HG02885 (cell line): ENCODE data around the gene HENMT1.
"Not testable (repeated sequence)": the region's sequence is repeated elsewhere in the genome, so short reads cannot be mapped to it uniquely, and the experiment has no call there.

Experiments
- ATAC-seq: cut with Tn5 transposase; IDR thresholded peaks from one replicate; pipeline ENCODE4 v1.9.1; 2021; ENCODE audit warnings: mild to moderate bottlenecking; ENCODE audit not compliant: unreplicated experiment, poor library complexity

The HENMT1 gene

DNA sequence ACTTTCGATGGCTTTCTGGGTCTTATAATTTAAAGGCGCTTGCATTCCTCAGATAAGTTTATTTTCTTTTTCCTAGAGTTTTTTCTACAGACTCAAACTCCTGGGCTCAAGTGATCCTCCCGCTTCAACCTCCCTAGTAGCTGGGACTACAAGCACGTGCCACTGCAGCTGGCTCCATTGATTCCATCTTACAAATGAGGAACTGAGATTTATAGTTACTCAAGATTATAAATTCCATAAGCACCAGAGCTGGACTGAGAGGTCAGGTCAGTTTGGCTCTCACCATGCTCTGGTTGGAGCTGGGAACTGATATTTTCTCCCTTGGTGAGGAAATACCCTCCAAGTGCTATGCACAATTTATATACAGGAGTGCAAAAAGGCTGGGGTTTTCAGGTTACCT is 17.8 kb upstream of the HENMT1 start:
- no peak for ATAC-seq

DNA sequence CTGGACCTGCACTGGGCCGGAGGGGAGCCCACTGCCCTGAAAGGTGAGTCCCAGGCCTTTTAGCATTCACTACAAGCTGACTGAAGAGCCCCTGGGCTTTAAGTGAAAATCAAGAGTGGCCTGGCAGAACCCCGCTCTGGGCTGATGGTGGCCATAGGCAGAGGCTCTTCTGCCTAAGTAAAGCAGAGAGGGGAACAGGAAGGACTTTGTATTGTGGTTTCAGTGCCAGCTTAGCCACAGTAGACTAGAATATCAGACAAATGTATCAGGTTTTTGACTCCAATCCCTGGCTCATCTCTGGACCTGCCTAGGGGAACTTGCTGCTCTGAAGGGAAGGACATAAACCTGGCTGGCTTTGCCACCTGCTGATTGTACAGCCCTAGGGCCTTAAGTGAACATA is 10.2 kb upstream of the HENMT1 start:
- no peak for ATAC-seq

GRCh38 chr1:108670131-108670773 is 9.4 kb upstream of the HENMT1 start:
- ATAC-seq = no peak

DNA sequence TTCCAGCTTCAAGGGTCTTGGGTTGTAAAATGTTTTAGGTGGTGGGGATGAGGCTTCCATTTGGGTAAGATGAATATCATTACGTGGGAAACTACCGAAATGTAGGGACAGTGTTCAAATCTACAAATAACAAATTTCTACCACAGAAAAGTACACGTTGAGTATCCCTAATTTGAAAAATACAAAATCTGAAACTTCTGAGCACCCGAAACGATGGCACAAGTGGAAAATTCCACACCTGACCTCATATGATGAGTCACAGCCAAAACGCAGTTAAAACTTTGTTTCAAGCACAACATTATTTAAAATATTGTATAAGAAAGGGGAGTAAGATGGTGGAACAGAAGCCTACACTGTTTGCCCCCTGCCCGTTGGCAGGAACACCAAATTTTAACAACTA is 8.8 kb upstream of the HENMT1 start:
- no peak for ATAC-seq

DNA sequence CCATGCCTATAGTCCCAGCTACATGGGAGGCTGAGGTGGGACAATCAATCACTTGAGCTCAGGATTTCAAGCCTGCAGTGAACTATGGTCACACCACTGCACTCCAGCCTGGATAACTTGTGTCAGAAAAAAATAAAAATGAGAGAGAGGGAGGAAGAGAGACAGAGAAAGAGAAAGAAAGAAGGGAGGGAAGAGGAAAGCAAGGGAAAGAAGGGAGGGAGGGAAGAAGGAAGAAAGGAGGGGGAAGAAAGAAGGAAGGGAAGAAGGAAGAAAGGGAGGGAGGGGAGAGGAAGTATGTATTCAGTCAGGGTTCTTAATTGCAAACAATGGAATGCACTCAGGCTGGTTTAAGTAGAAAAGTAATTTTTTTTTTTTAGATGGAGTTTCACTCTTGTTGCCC is 7.9 kb upstream of the HENMT1 start:
- no peak for ATAC-seq

DNA sequence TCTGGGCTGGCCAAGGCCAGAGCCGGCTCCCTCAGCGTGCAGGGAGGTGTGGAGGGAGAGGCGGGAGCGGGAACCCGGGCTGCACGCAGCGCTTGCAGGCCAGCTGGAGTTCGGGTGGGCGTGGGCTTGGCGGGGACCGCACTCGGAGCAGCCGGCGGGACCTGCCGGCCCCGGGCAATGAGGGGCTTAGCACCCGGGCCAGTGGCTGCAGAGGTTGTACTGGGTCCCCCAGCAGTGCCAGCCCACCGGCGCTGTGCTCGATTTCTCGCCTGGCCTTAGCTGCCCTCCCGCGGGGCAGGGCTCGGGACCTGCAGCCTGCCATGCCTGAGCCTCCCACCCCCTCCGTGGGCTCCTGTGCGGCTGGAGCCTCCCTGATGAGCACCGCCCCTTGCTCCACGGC is 6.5 kb upstream of the HENMT1 start:
- ATAC-seq = not testable (repeated sequence)

GRCh38 chr1:108665771-108666170 is 4.9 kb upstream of the HENMT1 start:
- ATAC-seq = no peak

DNA sequence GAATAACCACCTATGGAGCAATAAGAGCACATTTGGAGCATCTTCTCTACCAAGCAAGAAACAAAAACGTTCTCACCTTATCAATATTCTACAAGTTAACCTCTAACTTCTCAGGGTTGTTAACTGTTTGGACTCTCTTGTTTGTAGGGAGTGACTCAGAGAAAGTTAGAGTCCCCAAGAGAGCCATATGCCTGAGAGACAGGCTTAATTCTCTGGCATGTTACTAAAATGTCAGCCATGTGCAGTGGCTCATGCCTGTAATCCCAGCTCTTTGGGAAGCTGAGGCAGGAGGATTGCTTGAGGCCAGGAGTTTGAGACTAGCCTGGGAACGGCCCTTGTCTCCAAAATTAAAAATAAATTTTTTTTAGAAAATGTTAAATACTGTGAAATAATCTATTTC is 4.2 kb upstream of the HENMT1 start:
- ATAC-seq = no peak

DNA sequence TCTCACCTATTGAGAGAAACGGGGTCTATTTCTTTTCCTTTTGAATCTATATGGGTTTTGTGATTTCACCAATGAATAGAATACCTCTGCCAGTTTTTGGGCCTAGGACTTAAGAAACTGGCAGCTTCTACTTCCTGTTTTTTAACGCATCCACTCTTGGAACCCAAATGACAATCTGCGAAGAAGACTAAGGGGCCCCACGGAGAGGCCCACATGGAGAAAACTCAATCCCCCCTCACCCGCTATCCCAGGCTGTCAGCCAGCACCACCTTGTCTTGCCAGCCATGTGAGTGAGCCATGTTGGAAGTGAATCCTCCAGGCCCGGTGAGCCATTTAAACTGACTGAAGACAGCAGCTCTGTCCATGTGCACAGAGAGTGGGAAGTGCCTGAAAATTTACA is 3.6 kb upstream of the HENMT1 start:
- ATAC-seq = no peak

DNA sequence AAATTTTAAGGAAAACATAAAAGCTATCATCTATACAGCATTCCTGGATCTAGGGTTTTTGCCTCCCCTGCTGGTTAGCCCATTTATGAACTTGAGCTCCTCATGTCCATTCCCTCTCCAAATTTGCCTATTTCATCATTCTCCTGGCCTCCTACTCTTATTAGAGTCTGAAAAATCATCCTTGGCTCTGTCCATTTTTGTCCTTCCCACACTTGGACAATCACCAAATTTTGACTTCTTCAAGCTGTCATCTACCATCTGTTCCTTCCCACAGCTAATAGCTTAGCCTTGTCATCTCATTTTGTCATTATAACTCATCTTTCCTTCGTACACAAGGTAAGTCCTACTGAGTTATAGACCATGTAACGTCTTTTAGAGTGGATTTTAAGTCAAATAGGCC is 2.2 kb upstream of the HENMT1 start:
- no peak for ATAC-seq

GRCh38 chr1:108657356-108658080 is 3.4 kb downstream of the HENMT1 start:
- no peak for ATAC-seq

DNA sequence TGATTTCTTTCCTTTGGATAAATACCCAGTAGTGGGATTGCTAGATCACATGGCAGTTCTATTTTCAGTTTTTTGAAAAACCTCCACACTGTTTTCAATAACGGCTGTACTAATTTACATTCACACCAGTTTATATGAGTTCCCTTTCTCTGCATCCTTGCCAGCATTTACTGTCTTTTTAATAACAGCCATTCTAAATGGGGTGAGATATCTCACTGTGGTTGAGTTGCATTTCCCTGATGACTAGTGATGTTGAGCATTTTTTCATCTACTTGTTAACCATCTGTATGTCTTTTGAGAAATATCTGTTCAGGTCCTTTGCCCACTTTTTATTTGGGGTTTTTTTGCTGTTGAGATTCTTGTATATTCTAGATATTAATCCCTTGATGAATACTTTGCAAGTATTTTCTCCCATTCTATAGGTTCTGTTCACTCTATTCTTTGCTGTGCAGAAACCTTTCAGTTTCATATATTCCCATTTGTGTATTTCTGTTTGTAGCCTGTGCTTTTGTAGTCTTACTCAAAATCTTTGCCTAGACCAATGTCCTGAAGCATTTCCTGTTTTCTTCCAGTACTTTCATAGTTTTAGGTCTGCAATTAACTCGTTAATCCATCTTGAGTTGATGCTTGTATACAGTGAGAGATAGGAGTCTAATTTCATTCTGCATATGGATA is 7.3 kb downstream of the HENMT1 start:
- ATAC-seq = no peak

GRCh38 chr1:108646648-108647269 is 14.1 kb downstream of the HENMT1 start:
- ATAC-seq = peak; percentile 71

DNA sequence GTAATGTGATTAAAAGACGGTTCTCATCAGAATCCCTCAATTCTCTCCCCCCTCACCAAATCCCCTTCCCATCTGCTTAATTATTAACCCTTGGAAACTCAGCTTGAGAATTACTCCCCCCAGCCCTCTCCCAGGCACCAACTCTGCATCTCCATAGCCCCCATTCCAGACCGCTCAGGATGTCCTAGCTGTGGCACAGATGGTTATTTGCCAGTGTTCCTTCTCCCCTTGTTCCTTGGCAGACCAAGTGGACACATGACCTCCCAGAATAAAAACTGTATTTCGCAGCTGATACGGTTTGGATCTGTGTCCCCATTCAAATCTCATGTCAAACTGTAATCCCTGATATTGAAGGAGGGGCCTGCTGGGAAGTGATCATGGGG is 14.6 kb downstream of the HENMT1 start:
- no peak for ATAC-seq

DNA sequence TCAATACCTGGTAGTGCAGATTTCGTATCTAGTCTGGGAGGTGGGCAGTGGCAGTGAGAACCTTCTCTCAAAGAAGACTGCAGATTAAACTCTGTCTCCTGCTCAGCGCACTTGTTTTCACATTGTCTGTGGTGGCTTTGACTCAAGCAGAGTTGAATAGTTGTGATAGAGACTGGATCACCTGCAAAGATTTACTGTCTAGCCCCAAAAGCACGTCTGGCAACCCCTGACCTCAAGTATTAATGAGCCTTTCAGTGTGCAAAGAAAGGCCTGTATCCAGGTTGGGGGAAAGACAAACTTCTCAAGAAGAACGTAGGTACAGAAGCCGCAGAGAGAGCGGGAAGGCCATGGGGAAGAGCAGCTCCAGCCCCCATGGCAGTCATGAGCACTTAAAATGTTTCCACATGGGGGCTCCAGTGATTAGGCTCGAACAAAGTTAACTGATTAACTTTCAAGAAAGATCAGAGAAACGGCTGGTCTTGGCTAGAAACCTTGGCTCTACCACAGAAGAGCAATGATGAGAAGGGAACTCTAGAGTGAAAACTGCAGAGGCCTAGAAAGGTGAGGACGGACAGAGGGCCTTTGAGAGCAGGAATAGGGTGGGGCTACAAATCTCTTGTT is 15.2 kb downstream of the HENMT1 start:
- no peak for ATAC-seq

GRCh38 chr1:108644984-108645383 is 15.9 kb downstream of the HENMT1 start:
- no peak for ATAC-seq

GRCh38 chr1:108643492-108644335 is 17.2 kb downstream of the HENMT1 start:
- no peak for ATAC-seq

DNA sequence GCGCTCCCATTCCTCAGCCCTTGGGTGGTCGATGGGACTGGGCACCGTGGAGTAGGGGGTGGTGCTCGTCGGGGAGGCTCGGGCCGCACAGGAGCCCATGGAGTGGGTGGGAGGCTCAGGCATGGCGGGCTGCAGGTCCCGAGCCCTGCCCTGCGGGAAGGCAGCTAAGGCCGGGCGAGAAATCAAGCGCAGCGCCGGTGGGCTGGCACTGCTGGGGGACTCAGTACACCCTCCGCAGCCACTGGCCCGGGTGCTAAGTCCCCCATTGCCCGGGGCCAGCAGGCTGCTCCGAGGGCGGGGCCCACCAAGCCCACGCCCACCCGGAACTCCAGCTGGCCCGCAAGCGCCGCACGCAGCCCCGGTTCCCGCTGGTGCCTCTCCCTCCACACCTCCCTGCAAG is 20.0 kb downstream of the HENMT1 start:
- not testable (repeated sequence) for ATAC-seq

- ATAC-seq = no peak
Observed at GRCh38 chr1:108639899-108640560, 20.9 kb downstream of the HENMT1 start.
